ENCODE results near the gene MSANTD4. TPM values are rescaled to one million over a fixed set of nuclear protein-coding genes. Genes with fewer than 3 reads are reported as not detected.
"Not testable (repeated sequence)": the region's sequence is repeated elsewhere in the genome, so short reads cannot be mapped to it uniquely, and the experiment has no call there.

MSANTD4 gene
- total RNA-seq, 2 experiments from 2014 or later, result 10.3 to 11.3 TPM

GRCh38 chr11:106061249-106061784 is 39.3 kb upstream of the MSANTD4 start:
- peaks cover 17% of the 10 kb centered on the region for H3K4me1 Mint-ChIP-seq (ENCODE audit: low read depth)
- TF ChIP-seq CTCF (IDR thresholded peaks at IDR 0.05), result no peak
- ChIA-PET POLR2A (no interaction called here), CTCF (interaction anchor here (1.1 to 1.2 kb wide), 2 partner anchors 15 to 24 kb away, joined by 3 to 4 read pairs; partner anchors contain the start of gene KBTBD3)
- H3K27ac Mint-ChIP-seq, result no peak overlapping the region
- DNase-seq, result no peak
- intact Hi-C loops (cut with micrococcal nuclease), result no loop called here
- no peaks in the 10 kb centered on the region for H3K9me3 Mint-ChIP-seq
- ATAC-seq, result no peak
- no peak overlapping the region for H3K4me3 Mint-ChIP-seq
- H3K36me3 Mint-ChIP-seq (ENCODE audit: low read depth), result peaks cover 19% of the 10 kb centered on the region
- H3K27me3 Mint-ChIP-seq, result no peaks in the 10 kb centered on the region

- intact Hi-C loops (cut with micrococcal nuclease), result no loop called here
- no peak for ATAC-seq
- ChIA-PET POLR2A (no interaction called here), CTCF (interaction anchor here (0.8 kb wide), 1 partner anchor 19 kb away, joined by 3 read pairs; no protein-coding TSS in a partner anchor)
- Mint-ChIP-seq H3K4me3 (no peak overlapping the region), H3K4me1 (ENCODE audit: low read depth) (peaks cover 14% of the 10 kb centered on the region), H3K36me3 (ENCODE audit: low read depth) (peaks cover 12% of the 10 kb centered on the region), H3K27me3 (no peaks in the 10 kb centered on the region), H3K9me3 (no peaks in the 10 kb centered on the region), H3K27ac (no peak overlapping the region)
- no peak for DNase-seq
- no peak for TF ChIP-seq CTCF (IDR thresholded peaks at IDR 0.05)
Measured at GRCh38 chr11:106059617-106060016, 37.6 kb upstream of the MSANTD4 start.

GRCh38 chr11:106058377-106058776 is 36.3 kb upstream of the MSANTD4 start:
- Mint-ChIP-seq H3K36me3 (ENCODE audit: low read depth) (peaks cover 15% of the 10 kb centered on the region), H3K4me1 (ENCODE audit: low read depth) (peaks cover 14% of the 10 kb centered on the region)
- POLR2A ChIA-PET; ATAC-seq; intact Hi-C loops (cut with micrococcal nuclease); H3K27ac Mint-ChIP-seq; H3K4me3 Mint-ChIP-seq; H3K9me3 Mint-ChIP-seq; CTCF ChIA-PET; DNase-seq; H3K27me3 Mint-ChIP-seq: not testable (repeated sequence)

- intact Hi-C loops (cut with micrococcal nuclease), result no loop called here
- no peak for ATAC-seq
- ChIA-PET CTCF (no interaction called here), POLR2A (no interaction called here)
- Mint-ChIP-seq H3K9me3 (no peaks in the 10 kb centered on the region), H3K36me3 (ENCODE audit: low read depth) (peaks cover 4% of the 10 kb centered on the region), H3K27ac (no peak overlapping the region), H3K4me3 (no peak overlapping the region), H3K4me1 (ENCODE audit: low read depth) (no peaks in the 10 kb centered on the region), H3K27me3 (peaks cover 4% of the 10 kb centered on the region)
- TF ChIP-seq CTCF (IDR thresholded peaks at IDR 0.05), result no peak
- no peak for DNase-seq
Measured at GRCh38 chr11:106051103-106051502, 29.1 kb upstream of the MSANTD4 start.

- ATAC-seq (no peak), DNase-seq (no peak)
- intact Hi-C loops (cut with micrococcal nuclease), result no loop called here
- no peak overlapping the region for H3K27ac Mint-ChIP-seq
- no peak overlapping the region for H3K4me3 Mint-ChIP-seq
- no peak for TF ChIP-seq CTCF (IDR thresholded peaks at IDR 0.05)
- peaks cover 4% of the 10 kb centered on the region for H3K36me3 Mint-ChIP-seq (ENCODE audit: low read depth)
- POLR2A ChIA-PET, result interaction anchor here (0.9 kb wide), 1 partner anchor 27 kb away, joined by 3 read pairs; the partner anchor contains the start of genes AASDHPPT and KBTBD3
- no peaks in the 10 kb centered on the region for H3K4me1 Mint-ChIP-seq (ENCODE audit: low read depth)
- H3K27me3 Mint-ChIP-seq, result peaks cover 6% of the 10 kb centered on the region
- CTCF ChIA-PET, result interaction anchor here (1.4 to 1.5 kb wide), 2 partner anchors 13 to 37 kb away, joined by 3 to 5 read pairs; no protein-coding TSS in a partner anchor
- no peaks in the 10 kb centered on the region for H3K9me3 Mint-ChIP-seq
Measured at GRCh38 chr11:106049727-106050476, 27.9 kb upstream of the MSANTD4 start.
